GM12873 (cell line): Measurements from ENCODE around the gene CLUH.

ENCODE experiments used
- CTCF ChIP-seq: IDR thresholded peaks from 2 replicates; pipeline ENCODE4 v1.5.1; 2012; ENCODE audit warnings: low read depth, mild to moderate bottlenecking, moderate library complexity, low read length, control low read depth; ENCODE audit not compliant: insufficient read depth; ENCODE audit errors: missing control alignments

Gene CLUH

GRCh38 chr17:2708585-2709182, 2.9 kb downstream of the CLUH start:
- no peak for TF ChIP-seq CTCF

GRCh38 chr17:2707721-2708584, 3.6 kb downstream of the CLUH start:
- peak; percentile 55 for TF ChIP-seq CTCF

- TF ChIP-seq CTCF = no peak
Observed at GRCh38 chr17:2706911-2707510, 4.6 kb downstream of the CLUH start.

GRCh38 chr17:2705888-2706795, 5.4 kb downstream of the CLUH start:
- no peak for TF ChIP-seq CTCF

- no peak for TF ChIP-seq CTCF
Observed at GRCh38 chr17:2705263-2705662, 6.3 kb downstream of the CLUH start.

GRCh38 chr17:2704890-2705248, 6.7 kb downstream of the CLUH start:
- TF ChIP-seq CTCF = no peak
